NK-92 (cell line): ENCODE data around the gene TNS1.

Experiments
- DNase-seq: peaks from one replicate; lab custom pipeline; 2025; ENCODE audit not compliant: unreplicated experiment; lab: John Stamatoyannopoulos, UW

The TNS1 gene

GRCh38 chr2:217803653-217803960, 199.2 kb downstream of the TNS1 start:
- DNase-seq, result no peak

- DNase-seq, result no peak
Observed at GRCh38 chr2:217802876-217803652, 199.7 kb downstream of the TNS1 start.

- DNase-seq, result no peak
Observed at GRCh38 chr2:217802266-217802665, 200.5 kb downstream of the TNS1 start.

- no peak for DNase-seq
Observed at GRCh38 chr2:217801711-217802110, 201.1 kb downstream of the TNS1 start.

- no peak for DNase-seq
Observed at GRCh38 chr2:217801115-217801531, 201.7 kb downstream of the TNS1 start.

GRCh38 chr2:217800433-217801114, 202.2 kb downstream of the TNS1 start:
- DNase-seq, result no peak

GRCh38 chr2:217799563-217800432, 203.0 kb downstream of the TNS1 start:
- no peak for DNase-seq

- DNase-seq, result no peak
Observed at GRCh38 chr2:217798743-217799562, 203.8 kb downstream of the TNS1 start.

GRCh38 chr2:217798191-217798590, 204.6 kb downstream of the TNS1 start:
- no peak for DNase-seq

- DNase-seq, result no peak
Observed at GRCh38 chr2:217797661-217798069, 205.1 kb downstream of the TNS1 start.

GRCh38 chr2:217797165-217797564, 205.6 kb downstream of the TNS1 start:
- no peak for DNase-seq

GRCh38 chr2:217795706-217796465, 206.9 kb downstream of the TNS1 start:
- no peak for DNase-seq

- no peak for DNase-seq
Observed at GRCh38 chr2:217795067-217795466, 207.7 kb downstream of the TNS1 start.

GRCh38 chr2:217794133-217794986, 208.4 kb downstream of the TNS1 start:
- DNase-seq, result no peak

GRCh38 chr2:217793566-217794132, 209.1 kb downstream of the TNS1 start:
- no peak for DNase-seq

GRCh38 chr2:217792626-217793527, 209.9 kb downstream of the TNS1 start:
- DNase-seq, result no peak

- DNase-seq, result no peak
Observed at GRCh38 chr2:217791551-217791950, 211.2 kb downstream of the TNS1 start.
